ENCODE measurements around the gene MYH14.
A peak's percentile ranks its signal among the peaks of the same experiment; 100 is the strongest.

MYH14 gene

GRCh38 chr19:50255115-50255514 is 51.7 kb downstream of the MYH14 start:
- Histone ChIP-seq H3K27me3 (ENCODE audit: low read depth, low read length) (peaks cover 15% of the 10 kb centered on the region; the same call in 1 of the 2 replicates), H3K79me2 (ENCODE audit: low read length) (no peaks in the 10 kb centered on the region), H3K4me2 (ENCODE audit: low read length) (no peak overlapping the region), H4K20me1 (ENCODE audit: insufficient read depth, low read length) (no peaks in the 10 kb centered on the region), H3K36me3 (replicated peaks; ENCODE audit: low read depth, low read length) (peaks cover 13% of the 10 kb centered on the region), H3K4me1 (ENCODE audit: low read length) (peaks cover 16% of the 10 kb centered on the region), H3K9me3 (ENCODE audit: insufficient read depth, low read length) (peaks cover 28% of the 10 kb centered on the region), H3K9ac (ENCODE audit: low read length) (no peak overlapping the region), H2AFZ (ENCODE audit: low read depth, low read length) (no peak overlapping the region), H3K27ac (ENCODE audit: low read length) (no peak overlapping the region), H3K4me3 (ENCODE audit: low read length) (no peak overlapping the region)
- no peak for TF ChIP-seq EZH2phosphoT487 (IDR thresholded peaks at IDR 0.05; ENCODE audit: low read depth)
- no peak for TF ChIP-seq CTCF (IDR thresholded peaks at IDR 0.05; ENCODE audit: low read depth, low read length)

GRCh38 chr19:50257141-50257540 is 53.7 kb downstream of the MYH14 start:
- peaks cover 13% of the 10 kb centered on the region for H3K36me3 ChIP-seq (replicated peaks; ENCODE audit: low read depth, low read length)
- peaks cover 11% of the 10 kb centered on the region for H3K4me1 ChIP-seq (ENCODE audit: low read length)
- peaks cover 28% of the 10 kb centered on the region for H3K9me3 ChIP-seq (ENCODE audit: insufficient read depth, low read length)
- no peaks in the 10 kb centered on the region for H3K79me2 ChIP-seq (ENCODE audit: low read length)
- no peak overlapping the region for H3K4me3 ChIP-seq (ENCODE audit: low read length)
- TF ChIP-seq CTCF (IDR thresholded peaks at IDR 0.05; ENCODE audit: low read depth, low read length) (no peak), EZH2phosphoT487 (IDR thresholded peaks at IDR 0.05; ENCODE audit: low read depth) (no peak)
- H3K27ac ChIP-seq (ENCODE audit: low read length): no peak overlapping the region
- H2AFZ ChIP-seq (ENCODE audit: low read depth, low read length): no peak overlapping the region
- peaks cover 11% of the 10 kb centered on the region; the same call in 1 of the 2 replicates for H3K27me3 ChIP-seq (ENCODE audit: low read depth, low read length)
- H3K9ac ChIP-seq (ENCODE audit: low read length): no peak overlapping the region
- no peak overlapping the region for H3K4me2 ChIP-seq (ENCODE audit: low read length)
- H4K20me1 ChIP-seq (ENCODE audit: insufficient read depth, low read length): no peaks in the 10 kb centered on the region

- Histone ChIP-seq H3K9me3 (ENCODE audit: insufficient read depth, low read length) (peaks cover 15% of the 10 kb centered on the region), H3K27me3 (ENCODE audit: low read depth, low read length) (peaks cover 11% of the 10 kb centered on the region; the same call in 1 of the 2 replicates), H3K4me2 (ENCODE audit: low read length) (no peak overlapping the region), H3K9ac (ENCODE audit: low read length) (no peak overlapping the region), H4K20me1 (ENCODE audit: insufficient read depth, low read length) (no peaks in the 10 kb centered on the region), H2AFZ (ENCODE audit: low read depth, low read length) (no peak overlapping the region), H3K79me2 (ENCODE audit: low read length) (no peaks in the 10 kb centered on the region), H3K36me3 (replicated peaks; ENCODE audit: low read depth, low read length) (peaks cover 6% of the 10 kb centered on the region), H3K4me1 (ENCODE audit: low read length) (peaks cover 3% of the 10 kb centered on the region; the same call in 1 of the 2 replicates), H3K27ac (ENCODE audit: low read length) (no peak overlapping the region), H3K4me3 (ENCODE audit: low read length) (no peak overlapping the region)
- TF ChIP-seq CTCF (IDR thresholded peaks at IDR 0.05; ENCODE audit: low read depth, low read length) (peak; percentile 65), EZH2phosphoT487 (IDR thresholded peaks at IDR 0.05; ENCODE audit: low read depth) (no peak)
Observed at GRCh38 chr19:50258918-50259372, 55.5 kb downstream of the MYH14 start.

GRCh38 chr19:50261446-50261970 is 58.1 kb downstream of the MYH14 start:
- no peak overlapping the region for H3K27ac ChIP-seq (ENCODE audit: low read length)
- H3K36me3 ChIP-seq (replicated peaks; ENCODE audit: low read depth, low read length): peaks cover 6% of the 10 kb centered on the region
- TF ChIP-seq EZH2phosphoT487 (IDR thresholded peaks at IDR 0.05; ENCODE audit: low read depth) (no peak), CTCF (IDR thresholded peaks at IDR 0.05; ENCODE audit: low read depth, low read length) (no peak)
- peaks cover 3% of the 10 kb centered on the region; the same call in 1 of the 2 replicates for H3K4me1 ChIP-seq (ENCODE audit: low read length)
- H3K4me2 ChIP-seq (ENCODE audit: low read length): no peak overlapping the region
- H3K9me3 ChIP-seq (ENCODE audit: insufficient read depth, low read length): peaks cover 5% of the 10 kb centered on the region
- H3K79me2 ChIP-seq (ENCODE audit: low read length): no peaks in the 10 kb centered on the region
- H3K4me3 ChIP-seq (ENCODE audit: low read length): no peak overlapping the region
- no peaks in the 10 kb centered on the region for H4K20me1 ChIP-seq (ENCODE audit: insufficient read depth, low read length)
- H2AFZ ChIP-seq (ENCODE audit: low read depth, low read length): no peak overlapping the region
- peaks cover 5% of the 10 kb centered on the region; the same call in 1 of the 2 replicates for H3K27me3 ChIP-seq (ENCODE audit: low read depth, low read length)
- no peak overlapping the region for H3K9ac ChIP-seq (ENCODE audit: low read length)
